ENCODE data around the gene LRRC71.

Gene LRRC71

GRCh38 chr1:156920233-156921052 lies at the start of gene LRRC71:
LRRC71 (plus strand) TSS chr1:156920632; CDS start chr1:156920804, 172 bp downstream.
- H3K9me3 ChIP-seq (ENCODE audit: control insufficient read depth, insufficient read depth, low read length): no peaks in the 10 kb centered on the region
- peaks cover 5% of the 10 kb centered on the region for H3K4me1 ChIP-seq (ENCODE audit: insufficient read depth, low read length)
- peak within 1 kb of the TSS; percentile 44; the same call in 1 of the 2 replicates for H3K9ac ChIP-seq (ENCODE audit: low read depth, low read length)
- no peaks in the 10 kb centered on the region; the same call in 1 of the 2 replicates for H3K36me3 ChIP-seq (ENCODE audit: insufficient read depth, low read length)

GRCh38 chr1:156873659-156874058 lies 46.8 kb upstream of the LRRC71 start:
- Histone ChIP-seq H3K9ac (ENCODE audit: low read depth, low read length) (no peak overlapping the region), H3K4me1 (ENCODE audit: insufficient read depth, low read length) (peaks cover 3% of the 10 kb centered on the region; the same call in 1 of the 2 replicates), H3K9me3 (ENCODE audit: control insufficient read depth, insufficient read depth, low read length) (no peaks in the 10 kb centered on the region), H3K36me3 (ENCODE audit: insufficient read depth, low read length) (no peaks in the 10 kb centered on the region)

GRCh38 chr1:156874142-156874541 lies 46.3 kb upstream of the LRRC71 start:
- Histone ChIP-seq H3K9me3 (ENCODE audit: control insufficient read depth, insufficient read depth, low read length) (no peaks in the 10 kb centered on the region), H3K9ac (ENCODE audit: low read depth, low read length) (no peak overlapping the region), H3K36me3 (ENCODE audit: insufficient read depth, low read length) (no peaks in the 10 kb centered on the region), H3K4me1 (ENCODE audit: insufficient read depth, low read length) (peaks cover 3% of the 10 kb centered on the region; the same call in 1 of the 2 replicates)

GRCh38 chr1:156874572-156875340 lies 45.7 kb upstream of the LRRC71 start:
- peaks cover 3% of the 10 kb centered on the region; the same call in 1 of the 2 replicates for H3K4me1 ChIP-seq (ENCODE audit: insufficient read depth, low read length)
- H3K36me3 ChIP-seq (ENCODE audit: insufficient read depth, low read length): no peaks in the 10 kb centered on the region
- H3K9me3 ChIP-seq (ENCODE audit: control insufficient read depth, insufficient read depth, low read length): no peaks in the 10 kb centered on the region
- no peak overlapping the region for H3K9ac ChIP-seq (ENCODE audit: low read depth, low read length)

- peaks cover 3% of the 10 kb centered on the region; the same call in 1 of the 2 replicates for H3K4me1 ChIP-seq (ENCODE audit: insufficient read depth, low read length)
- H3K9ac ChIP-seq (ENCODE audit: low read depth, low read length): no peak overlapping the region
- no peaks in the 10 kb centered on the region for H3K36me3 ChIP-seq (ENCODE audit: insufficient read depth, low read length)
- no peaks in the 10 kb centered on the region for H3K9me3 ChIP-seq (ENCODE audit: control insufficient read depth, insufficient read depth, low read length)
These were observed 45.2 kb upstream of the LRRC71 start for GRCh38 chr1:156875341-156875615.

GRCh38 chr1:156876281-156876680 lies 44.2 kb upstream of the LRRC71 start:
- H3K9ac ChIP-seq (ENCODE audit: low read depth, low read length): no peak overlapping the region
- H3K4me1 ChIP-seq (ENCODE audit: insufficient read depth, low read length): peaks cover 3% of the 10 kb centered on the region; the same call in 1 of the 2 replicates
- H3K36me3 ChIP-seq (ENCODE audit: insufficient read depth, low read length): no peaks in the 10 kb centered on the region
- H3K9me3 ChIP-seq (ENCODE audit: control insufficient read depth, insufficient read depth, low read length): no peaks in the 10 kb centered on the region

- peaks cover 3% of the 10 kb centered on the region; the same call in 1 of the 2 replicates for H3K4me1 ChIP-seq (ENCODE audit: insufficient read depth, low read length)
These were observed 42.8 kb upstream of the LRRC71 start for GRCh38 chr1:156877433-156878170.

GRCh38 chr1:156879876-156880275 lies 40.6 kb upstream of the LRRC71 start:
- no peak overlapping the region for H3K9ac ChIP-seq (ENCODE audit: low read depth, low read length)
- no peaks in the 10 kb centered on the region for H3K9me3 ChIP-seq (ENCODE audit: control insufficient read depth, insufficient read depth, low read length)
- no peaks in the 10 kb centered on the region for H3K36me3 ChIP-seq (ENCODE audit: insufficient read depth, low read length)
- H3K4me1 ChIP-seq (ENCODE audit: insufficient read depth, low read length): peaks cover 10% of the 10 kb centered on the region; the same call in 1 of the 2 replicates

More at GRCh38 chr1:156877433-156878170, 42.8 kb upstream of the LRRC71 start:
- Histone ChIP-seq H3K9me3 (ENCODE audit: control insufficient read depth, insufficient read depth, low read length) (no peaks in the 10 kb centered on the region), H3K36me3 (ENCODE audit: insufficient read depth, low read length) (no peaks in the 10 kb centered on the region), H3K9ac (ENCODE audit: low read depth, low read length) (no peak overlapping the region)

GRCh38 chr1:156880473-156880872 lies 40.0 kb upstream of the LRRC71 start:
- H3K9me3 ChIP-seq (ENCODE audit: control insufficient read depth, insufficient read depth, low read length): no peaks in the 10 kb centered on the region
- H3K9ac ChIP-seq (ENCODE audit: low read depth, low read length): no peak overlapping the region

GRCh38 chr1:156881101-156881500 lies 39.3 kb upstream of the LRRC71 start:
- Histone ChIP-seq H3K9me3 (ENCODE audit: control insufficient read depth, insufficient read depth, low read length) (no peaks in the 10 kb centered on the region), H3K36me3 (ENCODE audit: insufficient read depth, low read length) (no peaks in the 10 kb centered on the region), H3K4me1 (ENCODE audit: insufficient read depth, low read length) (peaks cover 22% of the 10 kb centered on the region), H3K9ac (ENCODE audit: low read depth, low read length) (no peak overlapping the region)

More at GRCh38 chr1:156880473-156880872, 40.0 kb upstream of the LRRC71 start:
- H3K4me1 ChIP-seq (ENCODE audit: insufficient read depth, low read length): peaks cover 16% of the 10 kb centered on the region
- no peaks in the 10 kb centered on the region for H3K36me3 ChIP-seq (ENCODE audit: insufficient read depth, low read length)

- no peaks in the 10 kb centered on the region for H3K9me3 ChIP-seq (ENCODE audit: control insufficient read depth, insufficient read depth, low read length)
- H3K4me1 ChIP-seq (ENCODE audit: insufficient read depth, low read length): peaks cover 26% of the 10 kb centered on the region
- H3K9ac ChIP-seq (ENCODE audit: low read depth, low read length): no peak overlapping the region
- no peaks in the 10 kb centered on the region for H3K36me3 ChIP-seq (ENCODE audit: insufficient read depth, low read length)
These were observed 38.8 kb upstream of the LRRC71 start for GRCh38 chr1:156881663-156882062.

- Histone ChIP-seq H3K4me1 (ENCODE audit: insufficient read depth, low read length) (peaks cover 29% of the 10 kb centered on the region), H3K9ac (ENCODE audit: low read depth, low read length) (no peak overlapping the region), H3K9me3 (ENCODE audit: control insufficient read depth, insufficient read depth, low read length) (no peaks in the 10 kb centered on the region), H3K36me3 (ENCODE audit: insufficient read depth, low read length) (no peaks in the 10 kb centered on the region)
These were observed 37.9 kb upstream of the LRRC71 start for GRCh38 chr1:156882543-156882942.

- no peaks in the 10 kb centered on the region for H3K9me3 ChIP-seq (ENCODE audit: control insufficient read depth, insufficient read depth, low read length)
- H3K4me1 ChIP-seq (ENCODE audit: insufficient read depth, low read length): peaks cover 29% of the 10 kb centered on the region
- H3K36me3 ChIP-seq (ENCODE audit: insufficient read depth, low read length): no peaks in the 10 kb centered on the region
- H3K9ac ChIP-seq (ENCODE audit: low read depth, low read length): no peak overlapping the region
These were observed 36.5 kb upstream of the LRRC71 start for GRCh38 chr1:156883919-156884318.

- no peaks in the 10 kb centered on the region for H3K9me3 ChIP-seq (ENCODE audit: control insufficient read depth, insufficient read depth, low read length)
- no peaks in the 10 kb centered on the region for H3K36me3 ChIP-seq (ENCODE audit: insufficient read depth, low read length)
- H3K4me1 ChIP-seq (ENCODE audit: insufficient read depth, low read length): peaks cover 29% of the 10 kb centered on the region
- no peak overlapping the region for H3K9ac ChIP-seq (ENCODE audit: low read depth, low read length)
These were observed 35.8 kb upstream of the LRRC71 start for GRCh38 chr1:156884560-156885184.

Measured in ES-I3 (cell line).